Measurements from ENCODE around the gene BPIFB4.
"Not testable (repeated sequence)": the region's sequence is repeated elsewhere in the genome, so short reads cannot be mapped to it uniquely, and the experiment has no call there.

Gene BPIFB4

GRCh38 chr20:33092361-33092760 is 12.9 kb downstream of the BPIFB4 start:
- no peak overlapping the region for H3K4me3 ChIP-seq (ENCODE audit: low read depth in 1 of 2, low read length in 2 of 2)
- peaks cover 0 to 6% of the 10 kb centered on the region in 2 donors for H3K4me1 ChIP-seq (ENCODE audit: control insufficient read depth in 1 of 2, insufficient read depth in 2 of 2, low read length in 2 of 2)
- no peaks in the 10 kb centered on the region for H3K9me3 ChIP-seq (ENCODE audit: control insufficient read depth in 1 of 2, low read length in 2 of 2)
- H3K27me3 ChIP-seq (ENCODE audit: low read depth, low read length), result no peaks in the 10 kb centered on the region
- H3K27ac ChIP-seq (ENCODE audit: low read length), result no peak overlapping the region
- no peaks in the 10 kb centered on the region for H3K36me3 ChIP-seq (ENCODE audit: control insufficient read depth in 1 of 2, insufficient read depth in 2 of 2, low read length in 2 of 2)

GRCh38 chr20:33093074-33093473 is 13.6 kb downstream of the BPIFB4 start:
- Histone ChIP-seq H3K36me3 (ENCODE audit: control insufficient read depth in 1 of 2, insufficient read depth in 2 of 2, low read length in 2 of 2) (no peaks in the 10 kb centered on the region), H3K27me3 (ENCODE audit: low read depth, low read length) (no peaks in the 10 kb centered on the region), H3K9me3 (ENCODE audit: control insufficient read depth in 1 of 2, low read length in 2 of 2) (no peaks in the 10 kb centered on the region), H3K4me3 (ENCODE audit: low read depth in 1 of 2, low read length in 2 of 2) (no peak overlapping the region), H3K27ac (ENCODE audit: low read length) (no peak overlapping the region), H3K4me1 (ENCODE audit: control insufficient read depth in 1 of 2, insufficient read depth in 2 of 2, low read length in 2 of 2) (peaks cover 0 to 6% of the 10 kb centered on the region in 2 donors)

GRCh38 chr20:33093582-33093981 is 14.1 kb downstream of the BPIFB4 start:
- Histone ChIP-seq H3K27ac (ENCODE audit: low read length) (no peak overlapping the region), H3K36me3 (ENCODE audit: control insufficient read depth in 1 of 2, insufficient read depth in 2 of 2, low read length in 2 of 2) (no peaks in the 10 kb centered on the region), H3K9me3 (ENCODE audit: control insufficient read depth in 1 of 2, low read length in 2 of 2) (no peaks in the 10 kb centered on the region), H3K27me3 (ENCODE audit: low read depth, low read length) (no peaks in the 10 kb centered on the region), H3K4me1 (ENCODE audit: control insufficient read depth in 1 of 2, insufficient read depth in 2 of 2, low read length in 2 of 2) (peaks cover 0 to 6% of the 10 kb centered on the region in 2 donors), H3K4me3 (ENCODE audit: low read depth in 1 of 2, low read length in 2 of 2) (no peak overlapping the region)

GRCh38 chr20:33095249-33095648 is 15.8 kb downstream of the BPIFB4 start:
- H3K4me1 ChIP-seq (ENCODE audit: control insufficient read depth in 1 of 2, insufficient read depth in 2 of 2, low read length in 2 of 2), result peaks cover 0 to 6% of the 10 kb centered on the region in 2 donors
- H3K36me3 ChIP-seq (ENCODE audit: control insufficient read depth in 1 of 2, insufficient read depth in 2 of 2, low read length in 2 of 2), result no peaks in the 10 kb centered on the region
- no peaks in the 10 kb centered on the region for H3K27me3 ChIP-seq (ENCODE audit: low read depth, low read length)
- no peaks in the 10 kb centered on the region for H3K9me3 ChIP-seq (ENCODE audit: control insufficient read depth in 1 of 2, low read length in 2 of 2)
- H3K4me3 ChIP-seq (ENCODE audit: low read depth in 1 of 2, low read length in 2 of 2), result no peak overlapping the region
- H3K27ac ChIP-seq (ENCODE audit: low read length), result no peak overlapping the region

GRCh38 chr20:33095902-33096584 is 16.6 kb downstream of the BPIFB4 start:
- H3K4me3 ChIP-seq (ENCODE audit: low read depth in 1 of 2, low read length in 2 of 2); H3K27ac ChIP-seq (ENCODE audit: low read length); H3K4me1 ChIP-seq (ENCODE audit: control insufficient read depth in 1 of 2, insufficient read depth in 2 of 2, low read length in 2 of 2); H3K36me3 ChIP-seq (ENCODE audit: control insufficient read depth in 1 of 2, insufficient read depth in 2 of 2, low read length in 2 of 2); H3K27me3 ChIP-seq (ENCODE audit: low read depth, low read length); H3K9me3 ChIP-seq (ENCODE audit: control insufficient read depth in 1 of 2, low read length in 2 of 2): not testable (repeated sequence)

- Histone ChIP-seq H3K36me3 (ENCODE audit: control insufficient read depth in 1 of 2, insufficient read depth in 2 of 2, low read length in 2 of 2) (no peaks in the 10 kb centered on the region), H3K27ac (ENCODE audit: low read length) (no peak overlapping the region), H3K4me3 (ENCODE audit: low read depth in 1 of 2, low read length in 2 of 2) (no peak overlapping the region), H3K4me1 (ENCODE audit: control insufficient read depth in 1 of 2, insufficient read depth in 2 of 2, low read length in 2 of 2) (peaks cover 0 to 6% of the 10 kb centered on the region in 2 donors), H3K27me3 (ENCODE audit: low read depth, low read length) (no peaks in the 10 kb centered on the region), H3K9me3 (ENCODE audit: control insufficient read depth in 1 of 2, low read length in 2 of 2) (no peaks in the 10 kb centered on the region)
Observed at GRCh38 chr20:33097001-33097400, 17.6 kb downstream of the BPIFB4 start.

DNA sequence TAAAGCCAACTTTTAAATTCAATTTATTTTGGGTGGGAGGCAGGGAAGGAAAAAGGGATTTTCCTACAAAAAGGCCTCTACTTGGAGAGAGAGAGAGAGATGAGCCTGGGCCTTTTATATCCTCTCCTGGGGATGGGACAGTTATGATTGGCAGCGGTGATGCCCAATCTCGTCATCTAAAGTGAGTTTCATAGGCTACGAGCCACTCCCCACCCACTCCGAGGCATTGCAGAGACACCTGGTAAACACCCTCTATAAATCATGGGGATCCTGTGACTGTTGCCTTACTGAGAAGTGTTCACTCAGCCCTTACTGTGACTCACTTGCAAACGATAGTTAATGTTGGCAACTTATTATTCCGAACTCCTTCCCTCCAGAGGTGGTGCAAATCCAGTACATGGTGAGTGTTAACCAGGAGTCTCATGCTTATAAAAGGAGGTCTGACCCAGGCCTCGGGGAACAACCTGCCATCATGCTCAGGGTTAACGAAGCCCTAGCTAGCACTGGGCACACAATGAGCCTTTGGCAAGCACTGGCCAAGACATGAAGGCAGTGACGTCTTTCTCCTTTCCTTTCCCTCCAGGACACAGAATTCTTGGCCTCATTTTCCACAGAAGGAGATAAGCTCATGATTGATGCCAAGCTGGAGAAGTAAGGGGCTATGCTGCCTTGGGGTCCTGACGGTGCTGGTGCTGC is 20.5 kb downstream of the BPIFB4 start:
- no peak overlapping the region for H3K27ac ChIP-seq (ENCODE audit: low read length)
- H3K27me3 ChIP-seq (ENCODE audit: low read depth, low read length), result no peaks in the 10 kb centered on the region
- H3K9me3 ChIP-seq (ENCODE audit: control insufficient read depth in 1 of 2, low read length in 2 of 2), result no peaks in the 10 kb centered on the region
- peaks cover 0 to 6% of the 10 kb centered on the region in 2 donors for H3K4me1 ChIP-seq (ENCODE audit: control insufficient read depth in 1 of 2, insufficient read depth in 2 of 2, low read length in 2 of 2)
- H3K4me3 ChIP-seq (ENCODE audit: low read depth in 1 of 2, low read length in 2 of 2), result no peak overlapping the region
- no peaks in the 10 kb centered on the region for H3K36me3 ChIP-seq (ENCODE audit: control insufficient read depth in 1 of 2, insufficient read depth in 2 of 2, low read length in 2 of 2)

DNA sequence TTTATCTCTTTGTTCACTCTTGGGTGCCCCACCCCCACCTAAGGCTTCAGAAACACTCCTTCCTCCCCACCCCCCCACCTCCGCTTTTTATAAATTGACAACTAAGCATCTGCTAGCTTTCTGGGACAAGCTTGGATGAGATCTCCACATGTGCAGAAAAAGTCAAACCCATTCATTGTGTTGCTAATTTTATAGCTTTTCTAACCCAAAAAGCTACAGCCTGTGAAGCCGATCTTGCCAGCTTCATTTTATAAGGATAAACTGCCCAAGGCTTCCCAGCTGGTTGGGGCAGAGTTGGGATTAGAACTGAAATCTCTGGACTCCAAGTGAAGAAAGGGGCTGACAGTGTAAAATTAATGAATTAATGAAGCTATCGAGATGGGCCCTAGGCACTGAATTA is 24.1 kb downstream of the BPIFB4 start:
- no peaks in the 10 kb centered on the region for H3K4me1 ChIP-seq (ENCODE audit: control insufficient read depth in 1 of 2, insufficient read depth in 2 of 2, low read length in 2 of 2)
- no peaks in the 10 kb centered on the region for H3K9me3 ChIP-seq (ENCODE audit: control insufficient read depth in 1 of 2, low read length in 2 of 2)
- no peaks in the 10 kb centered on the region for H3K27me3 ChIP-seq (ENCODE audit: low read depth, low read length)
- no peak overlapping the region for H3K27ac ChIP-seq (ENCODE audit: low read length)
- no peaks in the 10 kb centered on the region for H3K36me3 ChIP-seq (ENCODE audit: control insufficient read depth in 1 of 2, insufficient read depth in 2 of 2, low read length in 2 of 2)
- no peak overlapping the region for H3K4me3 ChIP-seq (ENCODE audit: low read depth in 1 of 2, low read length in 2 of 2)

- H3K27ac ChIP-seq (ENCODE audit: low read length), result no peak overlapping the region
- H3K4me3 ChIP-seq (ENCODE audit: low read depth in 1 of 2, low read length in 2 of 2), result no peak overlapping the region
- no peaks in the 10 kb centered on the region for H3K4me1 ChIP-seq (ENCODE audit: control insufficient read depth in 1 of 2, insufficient read depth in 2 of 2, low read length in 2 of 2)
- H3K36me3 ChIP-seq (ENCODE audit: control insufficient read depth in 1 of 2, insufficient read depth in 2 of 2, low read length in 2 of 2), result no peaks in the 10 kb centered on the region
- H3K27me3 ChIP-seq (ENCODE audit: low read depth, low read length), result no peaks in the 10 kb centered on the region
- no peaks in the 10 kb centered on the region for H3K9me3 ChIP-seq (ENCODE audit: control insufficient read depth in 1 of 2, low read length in 2 of 2)
Observed at GRCh38 chr20:33104336-33104735, 24.9 kb downstream of the BPIFB4 start.

DNA sequence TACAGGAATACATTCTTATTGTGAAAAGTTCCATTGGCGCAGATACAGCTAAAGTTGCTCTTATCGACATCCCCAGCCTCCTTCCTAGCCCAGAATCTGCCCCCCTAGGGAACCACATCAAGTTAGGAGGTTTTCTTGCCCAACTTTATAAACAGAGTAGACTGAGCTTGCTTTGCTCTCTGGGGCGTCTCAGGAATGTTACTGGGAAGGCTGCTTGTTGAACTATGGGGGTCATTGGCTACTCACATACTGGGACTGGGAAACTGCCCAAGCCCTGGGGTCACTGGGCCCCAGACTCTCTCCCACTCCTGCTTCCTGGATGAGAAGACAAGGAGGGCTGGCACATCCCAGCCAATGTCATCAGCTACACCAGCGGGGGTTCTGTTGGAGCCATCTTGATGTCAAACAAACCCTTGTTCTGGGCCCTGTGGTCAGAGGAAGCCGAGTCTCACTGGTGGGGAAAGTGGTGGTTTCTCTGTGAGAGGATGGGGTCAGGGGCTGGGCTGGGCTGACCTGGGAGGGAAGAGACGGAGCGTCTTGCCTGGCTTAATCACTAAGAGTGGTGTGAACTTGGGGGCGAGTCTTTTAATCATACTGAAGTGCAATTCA is 26.0 kb downstream of the BPIFB4 start:
- Histone ChIP-seq H3K27me3 (ENCODE audit: low read depth, low read length) (no peaks in the 10 kb centered on the region), H3K27ac (ENCODE audit: low read length) (no peak overlapping the region), H3K4me3 (ENCODE audit: low read depth in 1 of 2, low read length in 2 of 2) (no peak overlapping the region), H3K36me3 (ENCODE audit: control insufficient read depth in 1 of 2, insufficient read depth in 2 of 2, low read length in 2 of 2) (no peaks in the 10 kb centered on the region), H3K9me3 (ENCODE audit: control insufficient read depth in 1 of 2, low read length in 2 of 2) (no peaks in the 10 kb centered on the region), H3K4me1 (ENCODE audit: control insufficient read depth in 1 of 2, insufficient read depth in 2 of 2, low read length in 2 of 2) (no peaks in the 10 kb centered on the region)

GRCh38 chr20:33106058-33106620 is 26.7 kb downstream of the BPIFB4 start:
- H3K4me1 ChIP-seq (ENCODE audit: control insufficient read depth in 1 of 2, insufficient read depth in 2 of 2, low read length in 2 of 2); H3K36me3 ChIP-seq (ENCODE audit: control insufficient read depth in 1 of 2, insufficient read depth in 2 of 2, low read length in 2 of 2); H3K4me3 ChIP-seq (ENCODE audit: low read depth in 1 of 2, low read length in 2 of 2); H3K27ac ChIP-seq (ENCODE audit: low read length); H3K9me3 ChIP-seq (ENCODE audit: control insufficient read depth in 1 of 2, low read length in 2 of 2); H3K27me3 ChIP-seq (ENCODE audit: low read depth, low read length): not testable (repeated sequence)
